ENCODE data around the gene AFMID. TPM values are rescaled to one million over a fixed set of nuclear protein-coding genes. Genes with fewer than 3 reads are reported as not detected.

Gene AFMID
- polyA plus RNA-seq, 3 donors, result 7.1 to 45.7 (median 14.2) TPM

GRCh38 chr17:78166416-78166815 lies 20.7 kb upstream of the AFMID start:
- Histone ChIP-seq H2AFZ (ENCODE audit: insufficient read depth, low read depth, low read length, poor library complexity, severe bottlenecking) (no peak overlapping the region), H4K20me1 (ENCODE audit: insufficient read depth, low read length) (peaks cover 26% of the 10 kb centered on the region), H3K4me1 (ENCODE audit: control insufficient read depth in 1 of 2, insufficient read depth in 2 of 2, low read length in 2 of 2) (peaks cover 28 to 35% of the 10 kb centered on the region in 2 donors), H3K27ac (ENCODE audit: low read depth in 1 of 2, low read length in 2 of 2) (no peak overlapping the region), H3K4me3 (replicated peaks in 1 of 3; ENCODE audit: low read depth in 2 of 3, low read length in 3 of 3) (no peak overlapping the region), H3K9me3 (replicated peaks in 1 of 2; ENCODE audit: control insufficient read depth in 1 of 2, insufficient read depth in 1 of 2, low read length in 2 of 2) (no peaks in the 10 kb centered on the region), H3K9ac (ENCODE audit: insufficient read depth, low read length, poor library complexity, severe bottlenecking) (no peak overlapping the region), H3K36me3 (replicated peaks in 1 of 2; ENCODE audit: control insufficient read depth in 1 of 2, insufficient read depth in 2 of 2, low read length in 2 of 2) (peaks cover 4 to 11% of the 10 kb centered on the region in 2 donors), H3K79me2 (ENCODE audit: insufficient read depth, low read length) (peaks cover 29% of the 10 kb centered on the region), H3K4me2 (replicated peaks; ENCODE audit: extremely low read depth, low read length, poor library complexity, severe bottlenecking) (no peak overlapping the region), H3K27me3 (ENCODE audit: control insufficient read depth in 2 of 2, insufficient read depth in 2 of 2, low read length in 2 of 2) (no peaks in the 10 kb centered on the region)
- no peak for DNase-seq
- 50% methylated on average over 1 of the region's 6 CpGs for WGBS (ENCODE audit: insufficient coverage)
- no peaks in the 10 kb centered on the region for H3K9me3 Mint-ChIP-seq
- H3K27me3 Mint-ChIP-seq (ENCODE audit: low read depth in 3 of 3), result peaks cover 0 to 4% (median 1%) of the 10 kb centered on the region in 3 donors
- peaks cover 7 to 13% of the 10 kb centered on the region in 2 donors for H3K36me3 Mint-ChIP-seq
- H3K4me1 Mint-ChIP-seq, result peaks cover 33% of the 10 kb centered on the region
- no peak for TF ChIP-seq CTCF (IDR thresholded peaks at IDR 0.05)
- intact Hi-C loops (cut with micrococcal nuclease), result no loop called here
- no peak overlapping the region for H3K4me3 Mint-ChIP-seq
- H3K27ac Mint-ChIP-seq, result no peak overlapping the region

- no peak for TF ChIP-seq CTCF (IDR thresholded peaks at IDR 0.05)
- H4K20me1 ChIP-seq (ENCODE audit: insufficient read depth, low read length), result peaks cover 29% of the 10 kb centered on the region
- peaks cover 39% of the 10 kb centered on the region for H3K79me2 ChIP-seq (ENCODE audit: insufficient read depth, low read length)
- H3K9ac ChIP-seq (ENCODE audit: insufficient read depth, low read length, poor library complexity, severe bottlenecking), result peak within 1 kb of the TSS; percentile 86
- Mint-ChIP-seq H3K4me1 (peaks cover 50% of the 10 kb centered on the region), H3K27ac (peak within 1 kb of the TSS in 5 of 7 donors; percentile 11 to 82 (median 57)), H3K9me3 (no peaks in the 10 kb centered on the region), H3K4me3 (peak within 1 kb of the TSS; percentile 84 to 88), H3K36me3 (peaks cover 22 to 31% of the 10 kb centered on the region in 2 donors), H3K27me3 (ENCODE audit: low read depth in 3 of 3) (peaks cover 0 to 4% (median 1%) of the 10 kb centered on the region in 3 donors)
- H3K4me1 ChIP-seq (ENCODE audit: control insufficient read depth in 1 of 2, insufficient read depth in 2 of 2, low read length in 2 of 2), result peaks cover 48% of the 10 kb centered on the region in 2 donors
- intact Hi-C loops (cut with micrococcal nuclease), result no loop called here
- no peaks in the 10 kb centered on the region for H3K9me3 ChIP-seq (replicated peaks in 1 of 2; ENCODE audit: control insufficient read depth in 1 of 2, insufficient read depth in 1 of 2, low read length in 2 of 2)
- H3K27ac ChIP-seq (ENCODE audit: low read depth in 1 of 2, low read length in 2 of 2), result peak within 1 kb of the TSS; percentile 27 to 72
- no peaks in the 10 kb centered on the region for H3K27me3 ChIP-seq (ENCODE audit: control insufficient read depth in 2 of 2, insufficient read depth in 2 of 2, low read length in 2 of 2)
- WGBS (ENCODE audit: insufficient coverage), result under 1% methylated on average over 84 of the region's 84 CpGs
- H3K36me3 ChIP-seq (replicated peaks in 1 of 2; ENCODE audit: control insufficient read depth in 1 of 2, insufficient read depth in 2 of 2, low read length in 2 of 2), result peaks cover 11 to 16% of the 10 kb centered on the region in 2 donors
- DNase-seq, result peak; percentile 73 to 78 (median 76)
- H2AFZ ChIP-seq (ENCODE audit: insufficient read depth, low read depth, low read length, poor library complexity, severe bottlenecking), result peak within 1 kb of the TSS; percentile 69
- peak within 1 kb of the TSS; percentile 85 to 92 (median 86) for H3K4me3 ChIP-seq (replicated peaks in 1 of 3; ENCODE audit: low read depth in 2 of 3, low read length in 3 of 3)
- H3K4me2 ChIP-seq (replicated peaks; ENCODE audit: extremely low read depth, low read length, poor library complexity, severe bottlenecking), result peak within 1 kb of the TSS; percentile 76
Observed at GRCh38 chr17:78168242-78168902, 18.8 kb upstream of the AFMID start, which contains the start of gene SYNGR2. Gene SYNGR2 (plus strand): TSS chr17:78168581. CDS start chr17:78168617, 36 bp downstream.
